HG02870 (cell line): ENCODE measurements around the gene CHD9NB.
A peak's percentile ranks its signal among the peaks of the same experiment; 100 is the strongest.

ENCODE experiments used
- ATAC-seq: cut with Tn5 transposase; IDR thresholded peaks from one replicate; pipeline ENCODE4 v1.9.1; 2021; ENCODE audit warnings: mild to moderate bottlenecking, moderate library complexity; ENCODE audit not compliant: unreplicated experiment

CHD9NB gene

GRCh38 chr16:53052519-53053501, at the start of gene CHD9NB:
CHD9NB (minus strand) TSS chr16:53052897; CDS start chr16:53044158, 8,739 bp downstream.
- ATAC-seq = no peak

GRCh38 chr16:53100889-53101288, 48.2 kb upstream of the CHD9NB start:
- ATAC-seq = no peak

- no peak for ATAC-seq
Observed at GRCh38 chr16:53100131-53100748, 47.5 kb upstream of the CHD9NB start.

GRCh38 chr16:53099318-53100130, 46.8 kb upstream of the CHD9NB start:
- ATAC-seq = peak; percentile 54

- peak; percentile 51 for ATAC-seq
Observed at GRCh38 chr16:53098526-53099317, 46.0 kb upstream of the CHD9NB start.

GRCh38 chr16:53097190-53097589, 44.5 kb upstream of the CHD9NB start:
- no peak for ATAC-seq

GRCh38 chr16:53094013-53094630, 41.4 kb upstream of the CHD9NB start:
- peak; percentile 49 for ATAC-seq

DNA sequence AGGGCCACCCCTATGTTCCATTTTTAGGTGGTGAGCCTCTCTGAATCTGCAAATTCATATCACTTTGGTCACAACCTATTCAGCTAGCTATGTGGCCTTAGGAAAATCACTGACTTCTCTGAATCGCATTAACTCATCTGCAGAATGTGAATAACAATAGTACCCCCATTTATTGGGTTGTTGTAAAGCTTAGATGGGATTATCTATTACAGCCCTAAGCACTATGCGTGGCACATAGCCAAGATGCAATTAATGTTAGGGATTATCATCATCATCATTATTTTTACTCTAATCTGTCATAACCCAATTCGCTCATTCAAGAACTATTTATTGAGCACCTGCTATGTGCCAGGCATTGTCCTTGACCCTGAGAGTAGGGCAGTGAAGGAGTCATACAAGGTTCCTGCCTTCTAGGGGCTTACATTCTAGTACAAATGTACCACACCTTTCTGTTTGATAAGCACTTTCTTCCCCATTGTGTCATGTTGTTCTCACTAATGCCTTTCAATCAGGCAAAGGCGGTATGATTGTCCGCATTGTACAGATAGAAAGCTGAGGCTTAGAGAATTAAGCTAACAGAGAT, 40.6 kb upstream of the CHD9NB start:
- ATAC-seq = no peak

DNA sequence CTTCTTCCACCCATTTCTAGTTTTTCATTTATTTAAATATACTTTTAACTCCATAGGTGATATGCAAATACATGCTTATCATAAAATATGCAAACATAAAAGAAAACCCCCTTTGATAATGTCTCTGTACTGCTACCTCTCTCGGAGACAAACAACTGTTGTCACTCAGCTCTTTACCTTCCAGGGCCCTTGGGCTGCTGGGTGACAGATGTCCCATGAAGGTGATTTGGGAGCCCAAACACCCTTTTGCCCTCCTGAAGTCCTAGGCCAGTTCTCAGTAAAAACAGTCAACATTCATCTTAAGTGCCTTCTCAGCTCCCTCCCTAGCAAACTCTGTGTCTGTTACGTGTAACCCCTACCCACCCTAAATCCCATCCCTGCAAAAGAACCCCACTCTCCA, 39.6 kb upstream of the CHD9NB start:
- ATAC-seq = no peak

DNA sequence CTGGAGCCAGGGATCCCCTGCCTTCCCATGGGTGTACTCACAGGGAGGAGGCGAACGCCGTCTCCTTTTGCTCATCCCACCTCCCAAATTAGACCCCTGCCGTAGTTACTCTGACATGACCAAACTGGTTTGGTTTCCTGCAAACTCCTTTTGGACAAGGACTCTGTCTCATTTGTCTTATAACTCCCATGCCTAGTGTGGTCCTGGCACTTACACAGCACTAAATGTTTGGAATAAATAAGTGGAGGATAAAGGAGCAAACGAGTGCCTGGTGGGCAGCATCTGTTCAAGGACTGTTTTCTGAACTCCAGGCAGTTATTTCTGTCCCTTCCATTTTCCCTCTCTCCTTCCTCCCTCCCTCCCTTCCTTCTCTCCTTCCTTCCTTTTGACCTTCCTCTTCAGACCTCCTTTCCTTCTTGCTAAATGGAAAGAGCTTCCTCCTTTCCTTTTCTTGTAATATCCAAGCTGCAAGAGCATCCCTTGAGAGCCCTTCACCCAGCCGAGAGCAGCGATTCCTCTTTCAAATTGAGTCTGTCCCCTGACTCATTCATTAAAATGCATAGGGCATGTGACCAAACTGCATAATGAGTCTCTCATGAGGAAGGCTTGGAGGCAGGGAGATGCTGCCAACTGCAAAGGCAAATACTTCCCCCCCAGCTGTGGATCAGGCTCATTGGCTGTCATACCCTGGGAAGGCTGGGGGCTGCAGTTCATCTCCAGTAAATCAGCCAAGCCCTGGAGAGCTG, 38.9 kb upstream of the CHD9NB start:
- ATAC-seq = peak; percentile 60

DNA sequence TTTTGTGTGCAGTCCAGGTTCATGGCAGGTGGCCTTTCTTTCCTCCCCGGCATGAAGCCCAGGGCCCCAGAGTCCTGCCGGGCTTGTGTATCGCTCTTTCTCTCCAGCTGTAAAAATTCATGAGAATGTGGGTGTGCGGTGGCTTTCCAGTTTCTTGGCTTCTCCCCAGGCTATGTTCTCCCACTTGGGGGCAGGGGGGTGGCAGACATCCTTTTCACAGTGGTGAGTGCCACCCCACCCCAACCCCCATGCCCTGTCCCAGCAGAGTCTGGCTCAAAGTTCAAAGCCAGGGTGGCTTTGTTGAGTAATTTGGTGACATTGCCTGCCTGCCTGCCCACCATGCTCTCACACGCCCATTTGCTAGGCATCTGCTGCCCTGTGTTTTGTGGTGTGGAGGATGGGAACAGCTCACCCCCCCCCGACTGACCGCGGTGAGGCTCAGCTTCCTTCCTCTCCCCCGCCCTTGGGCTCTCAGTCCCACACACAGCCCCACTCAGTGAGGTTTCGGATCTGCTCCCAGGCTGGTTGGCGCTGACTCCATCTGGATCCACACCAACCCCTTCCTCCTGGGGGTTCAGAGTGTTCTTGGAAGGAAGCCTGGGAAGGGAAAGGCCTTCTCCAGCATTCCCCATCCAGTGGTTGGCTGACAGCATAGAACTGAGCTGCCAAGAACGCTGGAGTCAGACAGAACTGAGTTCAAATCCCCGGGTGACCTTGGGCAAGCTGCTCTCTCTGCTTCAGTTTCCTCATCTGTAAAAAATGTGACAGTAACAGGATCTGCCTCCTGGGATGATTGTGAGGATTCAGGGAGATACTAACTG, 38.1 kb upstream of the CHD9NB start:
- ATAC-seq = peak; percentile 48

- no peak for ATAC-seq
Observed at GRCh38 chr16:53090286-53090590, 37.5 kb upstream of the CHD9NB start.

- ATAC-seq = no peak
Observed at GRCh38 chr16:53089434-53090285, 37.0 kb upstream of the CHD9NB start.

GRCh38 chr16:53087101-53087500, 34.4 kb upstream of the CHD9NB start:
- no peak for ATAC-seq

- no peak for ATAC-seq
Observed at GRCh38 chr16:53085931-53086421, 33.3 kb upstream of the CHD9NB start.

- no peak for ATAC-seq
Observed at GRCh38 chr16:53085369-53085843, 32.7 kb upstream of the CHD9NB start.

GRCh38 chr16:53084746-53085334, 32.1 kb upstream of the CHD9NB start:
- no peak for ATAC-seq
